GM19463 (cell line): Measurements from ENCODE around the gene CAMTA1.

Experiments
- ATAC-seq: cut with Tn5 transposase; IDR thresholded peaks from one replicate; pipeline ENCODE4 v1.9.1; 2021; ENCODE audit warnings: mild to moderate bottlenecking, moderate library complexity; ENCODE audit not compliant: unreplicated experiment

The CAMTA1 gene

GRCh38 chr1:7097938-7098592, 312.8 kb downstream of the CAMTA1 start:
- no peak for ATAC-seq

- no peak for ATAC-seq
Measured at GRCh38 chr1:7098641-7099040, 313.4 kb downstream of the CAMTA1 start.

- no peak for ATAC-seq
Measured at GRCh38 chr1:7100479-7100878, 315.2 kb downstream of the CAMTA1 start.

GRCh38 chr1:7101187-7101586, 315.9 kb downstream of the CAMTA1 start:
- ATAC-seq = no peak

GRCh38 chr1:7103361-7103782, 318.1 kb downstream of the CAMTA1 start:
- no peak for ATAC-seq

- no peak for ATAC-seq
Measured at GRCh38 chr1:7103874-7104273, 318.6 kb downstream of the CAMTA1 start.

GRCh38 chr1:7104339-7104738, 319.1 kb downstream of the CAMTA1 start:
- no peak for ATAC-seq

- ATAC-seq = no peak
Measured at GRCh38 chr1:7105269-7105668, 320.0 kb downstream of the CAMTA1 start.

GRCh38 chr1:7106442-7107108, 321.3 kb downstream of the CAMTA1 start:
- ATAC-seq = no peak

- ATAC-seq = no peak
Measured at GRCh38 chr1:7107109-7107830, 322.0 kb downstream of the CAMTA1 start.

GRCh38 chr1:7108251-7108650, 323.0 kb downstream of the CAMTA1 start:
- ATAC-seq = no peak

- ATAC-seq = no peak
Measured at GRCh38 chr1:7109901-7110300, 324.6 kb downstream of the CAMTA1 start.

- ATAC-seq = no peak
Measured at GRCh38 chr1:7110321-7110720, 325.1 kb downstream of the CAMTA1 start.

- no peak for ATAC-seq
Measured at GRCh38 chr1:7111853-7112252, 326.6 kb downstream of the CAMTA1 start.

GRCh38 chr1:7113136-7113535, 327.9 kb downstream of the CAMTA1 start:
- no peak for ATAC-seq

GRCh38 chr1:7113822-7114221, 328.6 kb downstream of the CAMTA1 start:
- ATAC-seq = no peak

GRCh38 chr1:7116001-7116400, 330.7 kb downstream of the CAMTA1 start:
- no peak for ATAC-seq

GRCh38 chr1:7117399-7118281, 332.4 kb downstream of the CAMTA1 start:
- ATAC-seq = no peak

- no peak for ATAC-seq
Measured at GRCh38 chr1:7119156-7119555, 333.9 kb downstream of the CAMTA1 start.

- no peak for ATAC-seq
Measured at GRCh38 chr1:7120863-7121621, 335.8 kb downstream of the CAMTA1 start.
